ENCODE results near the gene OGN. TPM values are rescaled to one million over a fixed set of nuclear protein-coding genes. Genes with fewer than 3 reads are reported as not detected.

The OGN gene
- total RNA-seq, 4 donors from 2014 or later: 7.2 to 18.7 (median 7.7) TPM

- Histone ChIP-seq H3K36me3 (no peaks in the 10 kb centered on the region), H3K27me3 (no peaks in the 10 kb centered on the region), H3K4me1 (peaks cover 4 to 32% (median 18%) of the 10 kb centered on the region in 4 donors), H3K4me3 (no peak overlapping the region), H3K9me3 (no peaks in the 10 kb centered on the region), H3K27ac (peak overlapping the region; percentile 7 to 64 (median 50))
- WGBS, 2 donors (ENCODE audit: low coverage in 1 of 2): 0 to 60% methylated on average over 1 to 4 of the region's 4 CpGs
- in situ Hi-C loops (cut with MboI; ENCODE audit: low pct_ligation_motif_present in 1 of 4, low pct_unique_long_range_greater_than_20kb in 1 of 4, low sequenced_read_pairs in 3 of 4): no loop called here
- TF ChIP-seq POLR2A (IDR thresholded peaks at IDR 0.05) (no peak), EP300 (IDR thresholded peaks at IDR 0.05; ENCODE audit: low read depth) (no peak), POLR2AphosphoS5 (IDR thresholded peaks at IDR 0.05) (no peak), CTCF (IDR thresholded peaks at IDR 0.05) (no peak)
- intact Hi-C loops (cut with DNase I; ENCODE audit: low total_unique reads): no loop called here
- DNase-seq: no peak
Observed at GRCh38 chr9:92405818-92406217, 1.4 kb upstream of the OGN start.

- intact Hi-C loops (cut with DNase I; ENCODE audit: low total_unique reads) (no loop called here), in situ Hi-C loops (cut with MboI; ENCODE audit: low pct_ligation_motif_present in 1 of 4, low pct_unique_long_range_greater_than_20kb in 1 of 4, low sequenced_read_pairs in 3 of 4) (no loop called here)
- H3K4me3 ChIP-seq: peak overlapping the region in 2 of 4 donors; percentile 5 to 6
- H3K4me1 ChIP-seq: peaks cover 4 to 30% (median 18%) of the 10 kb centered on the region in 4 donors
- no peak for DNase-seq
- peak overlapping the region in 2 of 4 donors; percentile 18 to 40 for H3K27ac ChIP-seq
- TF ChIP-seq POLR2A (IDR thresholded peaks at IDR 0.05) (no peak), EP300 (IDR thresholded peaks at IDR 0.05; ENCODE audit: low read depth) (no peak), POLR2AphosphoS5 (IDR thresholded peaks at IDR 0.05) (no peak), CTCF (IDR thresholded peaks at IDR 0.05) (no peak)
- no peaks in the 10 kb centered on the region for H3K36me3 ChIP-seq
- 61 to 78% methylated on average over 5 of the region's 5 CpGs for WGBS, 2 donors (ENCODE audit: low coverage in 1 of 2)
- no peaks in the 10 kb centered on the region for H3K9me3 ChIP-seq
- H3K27me3 ChIP-seq: no peaks in the 10 kb centered on the region
Observed at GRCh38 chr9:92402826-92403745, 1.3 kb downstream of the OGN start.

GRCh38 chr9:92402360-92402759, 2.0 kb downstream of the OGN start:
- DNase-seq: no peak
- Histone ChIP-seq H3K4me3 (no peak overlapping the region), H3K27me3 (no peaks in the 10 kb centered on the region), H3K4me1 (peaks cover 4 to 29% (median 18%) of the 10 kb centered on the region in 4 donors), H3K27ac (peak overlapping the region in 2 of 4 donors; percentile 5 to 40), H3K9me3 (no peaks in the 10 kb centered on the region), H3K36me3 (no peaks in the 10 kb centered on the region)
- in situ Hi-C loops (cut with MboI; ENCODE audit: low pct_ligation_motif_present in 1 of 4, low pct_unique_long_range_greater_than_20kb in 1 of 4, low sequenced_read_pairs in 3 of 4): no loop called here
- 72 to 92% methylated on average over 1 of the region's 1 CpG for WGBS, 2 donors (ENCODE audit: low coverage in 1 of 2)
- intact Hi-C loops (cut with DNase I; ENCODE audit: low total_unique reads): no loop called here
- no peak for TF ChIP-seq CTCF (IDR thresholded peaks at IDR 0.05)
- TF ChIP-seq POLR2A (IDR thresholded peaks at IDR 0.05): no peak
- TF ChIP-seq EP300 (IDR thresholded peaks at IDR 0.05; ENCODE audit: low read depth): no peak
- TF ChIP-seq POLR2AphosphoS5 (IDR thresholded peaks at IDR 0.05): no peak

GRCh38 chr9:92397853-92398252, 6.5 kb downstream of the OGN start:
- in situ Hi-C loops (cut with MboI; ENCODE audit: low pct_ligation_motif_present in 1 of 4, low pct_unique_long_range_greater_than_20kb in 1 of 4, low sequenced_read_pairs in 3 of 4): no loop called here
- H3K9me3 ChIP-seq: no peaks in the 10 kb centered on the region
- no peak for DNase-seq

More at GRCh38 chr9:92397853-92398252, 6.5 kb downstream of the OGN start:
- H3K4me3 ChIP-seq: no peak overlapping the region
- no peaks in the 10 kb centered on the region for H3K36me3 ChIP-seq
- H3K4me1 ChIP-seq: peaks cover 0 to 5% (median 0%) of the 10 kb centered on the region in 4 donors
- intact Hi-C loops (cut with DNase I; ENCODE audit: low total_unique reads): no loop called here
- WGBS, 2 donors (ENCODE audit: low coverage in 1 of 2): 73 to 85% methylated on average over 3 of the region's 3 CpGs
- TF ChIP-seq EP300 (IDR thresholded peaks at IDR 0.05; ENCODE audit: low read depth): no peak
- TF ChIP-seq POLR2AphosphoS5 (IDR thresholded peaks at IDR 0.05): peak in 1 of 3 donors; percentile 10
- TF ChIP-seq POLR2A (IDR thresholded peaks at IDR 0.05): no peak
- H3K27ac ChIP-seq: peak overlapping the region in 2 of 4 donors; percentile 24 to 42
- H3K27me3 ChIP-seq: no peaks in the 10 kb centered on the region

Measured in transverse colon (tissue), 4 donors.